RWPE1 (cell line): ENCODE results near the gene TAF9B.
"Not testable (repeated sequence)": the region's sequence is repeated elsewhere in the genome, so short reads cannot be mapped to it uniquely, and the experiment has no call there.

Experiments used
- CTCF ChIA-PET: fragments of 350-600 bp; sonication (Branson Sonifier 250); formaldehyde crosslinking; extraction: SDS; loops from one replicate; lab custom pipeline; 2021; lab: Yijun Ruan, JAX
- POLR2A ChIA-PET: fragments of 400-600 bp; formaldehyde crosslinking; extraction: SDS; loops from one replicate; lab custom pipeline; 2020; ENCODE audit warnings: antibody characterized with exemption; ENCODE audit not compliant: low non-redundant PET; lab: Yijun Ruan, JAX
- DNase-seq: peaks from one replicate; pipeline ENCODE4 v3.0.0; 2012; ENCODE audit warnings: low spot score
- H3K27ac ChIP-seq: fragments of 450-650 bp; 2 replicates; pipeline ENCODE4 v1.5.1; 2017
- CTCF ChIP-seq: fragments of 450-650 bp; conservative IDR thresholded peaks from 2 replicates; pipeline ENCODE4 v1.5.1; 2017; ENCODE audit warnings: low read depth, mild to moderate bottlenecking

The TAF9B gene

GRCh38 chrX:78103623-78104446 is 35.6 kb downstream of the TAF9B start, which contains the start of gene PGK1:
Gene PGK1, plus strand, starts transcription at chrX:78104248. Its CDS starts 93 bp downstream, at chrX:78104341.
- DNase-seq = peak; percentile 88
- ChIA-PET CTCF (no interaction called here), POLR2A (no interaction called here)
- H3K27ac ChIP-seq = peak within 1 kb of the TSS; percentile 92
- no peak for TF ChIP-seq CTCF

- CTCF ChIA-PET = no interaction called here
- POLR2A ChIA-PET = no interaction called here
- no peak for DNase-seq
- H3K27ac ChIP-seq = peak overlapping the region; percentile 92
- TF ChIP-seq CTCF = no peak
These were observed 36.3 kb downstream of the TAF9B start for GRCh38 chrX:78103001-78103622.

GRCh38 chrX:78102091-78102490 is 37.4 kb downstream of the TAF9B start:
- DNase-seq = no peak
- no peak for TF ChIP-seq CTCF
- H3K27ac ChIP-seq = no peak overlapping the region
- POLR2A ChIA-PET = no interaction called here
- CTCF ChIA-PET = no interaction called here

- POLR2A ChIA-PET = no interaction called here
- TF ChIP-seq CTCF = no peak
- no peak overlapping the region for H3K27ac ChIP-seq
- no peak for DNase-seq
- CTCF ChIA-PET = no interaction called here
These were observed 41.3 kb downstream of the TAF9B start for GRCh38 chrX:78098108-78098507.

GRCh38 chrX:78092296-78092695 is 47.2 kb downstream of the TAF9B start:
- DNase-seq = peak; percentile 16
- ChIA-PET POLR2A (no interaction called here), CTCF (interaction anchor here (0.6 to 1.0 kb wide), 2 partner anchors 18 to 193 kb away, joined by 3 read pairs; partner anchors contain the start of gene COX7B)
- peak; percentile 34 for TF ChIP-seq CTCF
- H3K27ac ChIP-seq = 0 out of 2 replicates have a peak overlapping the region, but pooled peaks have one; percentile 15

- CTCF ChIA-PET = not testable (repeated sequence)
These were observed 58.0 kb downstream of the TAF9B start for GRCh38 chrX:78081413-78081812.

More at GRCh38 chrX:78081413-78081812, 58.0 kb downstream of the TAF9B start:
- DNase-seq, POLR2A ChIA-PET, H3K27ac ChIP-seq: not testable (repeated sequence)
